ENCODE measurements around the gene DNAJB12.
"Not testable (repeated sequence)": the region's sequence is repeated elsewhere in the genome, so short reads cannot be mapped to it uniquely, and the experiment has no call there.

The DNAJB12 gene

DNA sequence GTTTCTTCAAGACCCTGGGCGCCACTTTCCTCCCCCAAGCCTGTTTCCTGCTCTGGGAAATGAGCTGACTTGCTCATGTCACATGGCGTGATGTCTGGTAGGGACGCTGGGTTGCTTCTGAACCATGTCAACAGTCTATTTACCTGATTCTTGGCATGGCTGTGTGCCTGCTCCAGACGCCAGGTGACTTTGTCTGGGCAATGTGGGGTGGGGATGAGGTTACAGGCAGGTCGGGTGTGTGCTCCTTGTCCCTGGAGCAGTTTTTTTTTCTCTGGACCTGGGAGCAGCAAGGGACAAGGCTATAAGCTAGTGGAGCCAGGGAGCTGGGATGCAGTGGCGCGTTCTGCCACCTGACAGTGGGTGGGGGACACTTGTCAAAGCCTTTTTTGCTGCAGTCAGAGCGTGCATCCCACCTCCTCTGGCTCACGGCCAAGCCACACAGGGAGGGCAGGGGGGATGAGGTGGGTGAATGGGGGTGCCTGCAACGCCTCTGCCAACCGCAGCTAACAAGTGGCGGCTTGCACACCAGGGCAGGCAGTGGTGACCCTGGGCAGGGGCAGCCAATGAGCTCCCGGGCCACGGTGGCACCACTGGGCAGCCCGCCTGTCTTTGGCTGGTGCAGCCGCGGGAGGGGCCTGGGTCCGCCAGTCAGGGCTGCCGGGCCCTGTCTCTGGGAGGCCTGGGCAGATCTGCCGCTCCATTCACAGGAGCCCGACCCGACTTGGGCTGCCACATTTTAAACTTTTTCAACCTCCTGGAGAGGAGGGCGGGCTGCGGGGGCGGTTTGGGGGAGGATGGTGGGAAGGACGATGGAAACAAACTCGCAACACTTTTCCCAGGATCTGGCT is 22.9 kb downstream of the DNAJB12 start:
- peak; percentile 81 for DNase-seq (ENCODE audit: low read depth, low spot score)

DNA sequence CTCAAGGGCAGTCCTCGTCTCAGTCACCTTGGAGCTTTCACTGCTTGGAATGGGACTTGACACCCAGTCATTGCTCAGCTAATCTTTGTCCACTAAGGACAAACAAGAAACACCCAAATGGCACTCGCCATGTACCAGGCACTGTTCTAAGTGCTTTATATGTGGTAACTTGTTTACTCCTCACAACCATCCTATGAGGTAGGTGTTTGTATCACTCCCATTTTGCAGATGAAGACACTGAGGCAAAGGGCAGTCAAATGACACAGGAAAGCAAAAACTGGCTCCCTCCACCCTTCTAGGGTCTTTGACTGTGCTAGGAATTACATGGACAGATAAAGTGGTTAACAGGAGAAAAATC is 24.7 kb downstream of the DNAJB12 start:
- DNase-seq (ENCODE audit: low read depth, low spot score): no peak

DNA sequence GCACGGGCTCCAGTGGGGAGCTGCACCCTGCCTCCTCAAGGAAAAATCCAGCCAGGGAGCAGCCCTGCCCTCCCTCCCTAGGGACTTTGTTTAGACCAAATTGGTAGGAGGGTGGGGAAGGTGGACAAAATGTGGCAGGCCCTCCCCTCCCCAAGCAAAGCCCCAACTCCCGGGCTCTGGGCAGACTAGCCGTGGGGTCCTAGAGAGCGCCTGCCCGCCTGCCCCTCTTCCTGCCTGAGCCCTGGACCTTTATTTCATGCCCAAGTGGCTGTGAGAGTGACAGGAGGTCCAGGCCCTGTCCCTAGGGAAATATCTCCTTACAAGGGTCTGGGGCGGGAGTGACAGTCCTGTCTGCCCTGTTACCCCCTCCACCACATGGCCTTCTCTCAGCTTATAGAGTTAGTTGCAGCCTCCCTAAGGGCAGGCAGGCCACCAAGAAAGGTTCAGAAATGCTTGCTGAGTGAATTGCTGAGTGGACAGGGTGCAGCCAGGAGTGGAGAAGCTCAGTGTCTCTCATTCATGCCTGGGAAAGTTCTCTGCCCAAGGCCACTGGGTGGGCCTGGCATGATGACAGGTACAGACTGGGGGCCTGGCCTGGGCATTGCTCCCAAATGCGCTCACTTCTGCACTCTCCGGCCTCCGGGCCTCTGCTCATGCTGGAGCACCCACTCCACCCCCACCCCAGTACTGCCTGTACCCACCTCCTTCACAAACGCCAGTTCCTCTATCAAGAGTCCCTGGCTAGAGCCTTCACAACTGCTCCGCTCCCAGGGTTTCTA is 25.2 kb downstream of the DNAJB12 start:
- no peak for DNase-seq (ENCODE audit: low read depth, low spot score)

DNA sequence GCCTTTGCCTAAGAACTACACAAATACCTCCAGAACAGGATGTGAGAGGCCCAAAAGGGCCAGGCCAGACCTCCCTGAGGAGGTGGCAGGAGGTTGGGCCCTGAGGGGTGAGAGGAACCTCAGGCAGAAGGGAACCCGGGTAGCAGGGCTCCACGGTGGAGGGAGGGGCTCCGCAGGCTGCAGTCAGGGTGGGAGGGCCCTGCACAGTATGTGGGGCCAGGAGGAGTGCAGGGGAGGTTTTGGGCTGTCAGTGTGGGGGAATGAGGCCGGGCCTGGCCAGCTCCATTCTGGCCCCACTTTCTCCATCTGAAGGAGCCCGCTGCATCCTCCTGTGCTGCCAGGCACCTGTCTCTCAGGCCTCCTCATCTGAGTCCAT is 25.9 kb downstream of the DNAJB12 start:
- no peak for DNase-seq (ENCODE audit: low read depth, low spot score)

DNA sequence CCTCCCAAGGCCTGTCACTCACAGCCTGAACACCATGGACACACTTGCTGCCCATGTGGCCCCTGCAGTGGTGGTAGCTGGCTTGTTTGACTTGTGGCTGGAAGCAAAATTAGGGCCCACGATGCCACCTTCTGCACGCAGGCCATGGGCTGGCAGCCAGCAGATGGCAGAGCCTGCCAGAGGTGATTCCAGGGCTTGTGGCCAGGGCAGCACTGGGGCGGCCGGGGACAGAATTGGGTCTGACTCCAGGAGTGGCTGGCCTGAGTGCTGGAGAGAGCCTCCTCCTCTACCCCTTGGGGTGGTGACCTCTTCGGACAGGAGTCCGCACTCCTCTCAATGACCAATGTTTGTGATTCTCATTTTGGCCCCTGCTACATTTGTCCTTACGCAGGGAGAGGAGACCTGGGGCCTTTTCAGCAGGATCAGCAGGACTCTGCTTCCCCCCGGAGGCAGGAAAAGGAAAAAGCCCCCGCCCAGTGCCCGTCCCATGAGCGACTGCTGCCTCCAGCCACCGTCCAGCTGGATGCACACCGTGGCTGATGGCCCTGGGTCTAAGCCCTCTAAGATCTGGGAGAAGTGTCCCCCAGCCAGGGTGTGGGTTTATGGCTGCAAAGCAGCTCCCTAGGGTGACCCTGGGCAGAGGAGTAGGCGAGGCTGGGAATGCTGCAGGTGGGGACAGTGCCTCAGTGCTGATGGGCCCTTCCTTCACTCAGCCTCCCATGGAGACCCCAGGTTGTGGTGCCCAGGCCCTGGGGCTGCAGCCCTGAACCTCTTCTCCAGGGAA is 26.5 kb downstream of the DNAJB12 start:
- DNase-seq (ENCODE audit: low read depth, low spot score): no peak

DNA sequence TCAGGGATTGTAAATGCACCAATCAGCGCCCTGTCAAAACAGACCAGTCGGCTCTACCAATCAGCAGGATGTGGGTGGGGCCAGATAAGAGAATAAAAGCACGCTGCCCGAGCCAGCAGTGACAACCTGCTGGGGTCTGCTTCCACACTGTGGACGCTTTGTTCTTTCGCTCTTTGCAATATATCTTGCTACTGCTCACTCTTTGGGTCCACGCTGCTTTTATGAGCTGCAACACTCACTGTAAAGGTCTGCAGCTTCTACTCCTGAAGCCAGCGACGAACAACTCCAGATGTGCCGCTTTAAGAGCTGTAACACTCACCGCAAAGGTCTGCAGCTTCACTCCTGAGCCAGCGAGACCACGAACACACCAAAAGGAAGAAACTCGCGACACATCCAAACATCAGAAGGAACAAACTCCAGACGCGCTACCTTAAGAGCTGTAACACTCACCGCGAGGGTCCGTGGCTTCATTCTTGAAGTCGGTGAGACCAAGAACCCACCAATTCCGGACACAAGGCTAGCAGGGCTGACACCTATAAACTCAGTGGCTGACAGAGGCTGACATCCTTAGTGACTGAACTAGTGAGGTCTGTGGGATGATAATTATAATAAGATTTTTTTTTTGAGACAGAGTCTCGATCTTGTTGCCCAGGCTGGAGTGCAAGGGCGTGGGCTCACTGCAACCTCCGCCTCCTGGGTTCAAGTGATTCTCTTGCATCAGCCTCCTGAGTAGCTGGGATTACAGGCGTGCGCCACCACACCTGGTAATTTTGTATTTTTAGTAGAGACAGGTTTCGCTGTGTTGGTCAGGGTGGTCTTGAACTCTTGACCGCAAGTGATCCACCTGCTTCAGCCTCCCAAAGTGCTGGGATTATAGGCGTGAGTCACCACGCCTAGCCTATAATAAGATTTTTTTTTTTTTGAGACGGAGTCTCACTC is 27.8 kb downstream of the DNAJB12 start:
- not testable (repeated sequence) for DNase-seq (ENCODE audit: low read depth, low spot score)

DNA sequence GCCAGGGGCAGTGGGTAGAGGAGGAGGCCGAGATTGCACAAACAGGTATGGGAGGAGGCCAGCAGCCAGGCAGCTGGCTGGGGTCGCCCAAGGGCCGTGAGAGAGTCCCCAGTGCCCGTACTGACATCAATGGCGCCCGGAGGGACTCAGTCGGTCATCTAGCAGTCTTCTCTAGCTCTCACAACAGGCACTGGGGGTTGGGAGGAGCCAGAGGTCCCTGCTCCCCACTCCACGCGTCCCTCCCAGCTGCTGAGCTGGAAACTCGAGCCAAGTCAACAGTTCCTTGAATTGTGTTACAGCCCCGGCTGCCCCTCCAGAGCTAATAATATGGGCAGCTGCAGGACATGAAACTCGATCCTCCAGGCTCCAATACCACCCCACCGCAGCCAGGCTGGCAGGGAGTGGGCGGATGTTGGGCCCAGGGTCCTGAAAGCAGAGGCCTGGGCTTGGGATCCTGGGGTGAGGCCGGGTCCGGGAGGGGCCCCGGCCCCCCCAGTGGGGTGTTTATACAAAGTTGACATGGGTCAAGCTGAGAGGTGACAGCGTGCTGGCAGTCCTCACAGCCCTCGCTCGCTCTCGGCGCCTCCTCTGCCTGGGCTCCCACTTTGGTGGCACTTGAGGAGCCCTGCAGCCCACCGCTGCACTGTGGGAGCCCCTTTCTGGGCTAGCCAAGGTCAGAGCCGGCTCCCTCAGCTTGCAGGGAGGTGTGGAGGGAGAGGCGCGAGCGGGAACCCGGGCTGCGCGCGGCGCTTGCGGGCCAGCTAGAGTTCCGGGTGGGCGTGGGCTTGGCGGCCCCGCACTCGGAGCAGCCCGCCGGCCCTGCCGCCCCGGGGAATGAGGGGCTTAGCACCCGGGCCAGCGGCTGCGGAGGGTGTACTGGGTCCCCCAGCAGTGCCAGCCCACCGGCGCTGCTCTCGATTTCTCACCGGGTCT is 29.2 kb downstream of the DNAJB12 start:
- DNase-seq (ENCODE audit: low read depth, low spot score): not testable (repeated sequence)

DNA sequence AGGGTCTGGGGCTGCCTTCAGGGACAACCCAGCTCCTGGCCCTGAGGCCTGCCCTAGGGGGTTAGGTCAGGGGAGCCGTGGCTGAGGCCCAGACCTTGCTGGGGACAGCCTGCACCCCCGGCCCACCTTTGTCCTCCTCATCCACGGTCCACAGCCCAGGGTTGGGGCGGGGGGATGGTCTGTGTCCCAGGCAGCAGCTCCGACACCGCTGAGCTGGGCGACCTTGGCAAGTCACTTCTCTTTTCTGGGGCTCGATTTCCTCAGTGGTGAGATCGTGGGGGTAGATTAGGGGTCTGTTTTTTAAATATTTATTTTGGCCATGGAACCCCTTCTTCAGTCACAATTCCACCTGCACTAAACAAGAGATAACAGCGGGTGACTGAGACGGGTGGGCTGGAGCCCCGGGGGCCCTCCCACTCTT is 30.9 kb downstream of the DNAJB12 start:
- DNase-seq (ENCODE audit: low read depth, low spot score): no peak

DNA sequence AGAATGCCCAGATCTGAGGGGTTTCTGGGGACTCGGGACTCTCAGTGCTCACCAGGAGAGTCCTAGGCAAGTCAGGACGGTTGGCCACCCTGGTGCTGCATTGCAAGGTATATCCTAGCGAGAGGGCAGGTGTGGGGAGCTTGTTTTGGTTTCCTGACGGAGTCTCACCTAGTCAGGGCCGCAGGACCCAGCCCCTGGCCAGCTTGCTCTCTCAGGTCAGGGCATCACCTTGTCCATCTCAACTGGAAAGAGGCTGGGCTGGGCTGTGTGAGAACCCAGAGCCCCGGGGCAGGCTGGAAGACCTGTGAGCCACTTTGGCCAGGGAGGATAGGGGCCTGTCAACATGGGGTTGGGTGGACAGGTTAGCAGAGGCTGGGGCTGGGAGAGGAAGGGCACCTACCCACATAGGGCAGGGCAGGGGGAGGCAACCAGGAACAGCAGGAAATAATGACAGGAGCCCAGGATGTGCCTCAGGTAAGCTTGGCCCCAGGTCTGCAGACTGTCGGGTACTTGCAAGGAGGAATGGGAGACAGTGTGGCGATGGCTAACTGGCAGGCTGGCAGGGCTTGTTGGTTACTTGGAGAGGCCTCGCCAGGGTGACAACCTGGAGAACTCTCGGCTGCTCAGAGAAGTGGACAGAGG is 31.5 kb downstream of the DNAJB12 start:
- DNase-seq (ENCODE audit: low read depth, low spot score): no peak

DNA sequence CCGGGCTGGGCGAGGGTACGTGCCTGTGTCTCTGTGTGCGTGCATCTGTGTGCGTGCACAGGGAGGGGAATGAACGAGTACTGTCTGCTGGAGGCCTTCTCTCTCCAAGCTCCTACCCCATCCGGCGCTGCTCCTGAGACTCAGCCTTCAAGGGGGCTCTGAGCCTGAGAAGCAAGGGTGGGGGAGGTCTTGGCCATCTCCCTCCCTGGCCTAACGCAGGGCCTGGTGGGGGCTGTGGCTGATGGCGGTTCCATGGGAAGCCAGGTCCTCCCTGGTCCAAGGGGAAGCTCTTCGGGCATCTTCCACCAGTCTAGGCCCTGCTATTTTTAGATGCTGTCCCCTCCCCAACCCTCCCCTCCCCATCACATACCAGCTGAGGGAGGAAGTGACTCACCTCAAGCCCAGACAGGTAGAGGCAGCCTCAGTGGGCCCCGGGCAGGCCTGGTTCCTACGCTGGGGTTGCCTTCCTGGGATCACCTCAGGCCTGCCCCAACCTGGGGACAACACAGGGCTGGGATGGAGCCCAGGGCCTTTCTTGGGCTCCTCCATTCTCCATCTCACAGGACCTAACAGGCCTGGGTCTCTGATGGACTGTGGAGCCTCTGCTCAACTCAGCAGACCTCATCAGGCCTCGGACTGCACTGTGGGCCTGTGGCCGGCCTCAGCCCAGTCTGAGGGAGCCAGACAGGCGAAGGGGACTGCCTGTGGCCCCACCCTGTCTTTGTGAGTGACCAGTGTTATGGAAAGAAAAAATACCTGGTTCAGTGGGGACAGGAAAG is 32.2 kb downstream of the DNAJB12 start:
- no peak for DNase-seq (ENCODE audit: low read depth, low spot score)

DNA sequence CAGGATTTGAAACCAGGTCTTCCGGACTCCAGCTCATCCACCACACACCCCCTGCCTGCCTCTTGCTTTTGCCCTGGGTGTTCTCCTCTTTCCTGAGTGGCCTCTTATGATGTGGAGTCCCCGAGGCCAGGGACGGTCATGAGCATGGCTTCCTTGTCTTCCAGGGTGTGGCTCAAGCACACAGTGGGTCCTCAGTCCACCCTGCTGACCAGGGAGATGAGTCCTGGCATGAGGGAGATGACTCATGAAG is 32.8 kb downstream of the DNAJB12 start:
- DNase-seq (ENCODE audit: low read depth, low spot score): no peak

DNA sequence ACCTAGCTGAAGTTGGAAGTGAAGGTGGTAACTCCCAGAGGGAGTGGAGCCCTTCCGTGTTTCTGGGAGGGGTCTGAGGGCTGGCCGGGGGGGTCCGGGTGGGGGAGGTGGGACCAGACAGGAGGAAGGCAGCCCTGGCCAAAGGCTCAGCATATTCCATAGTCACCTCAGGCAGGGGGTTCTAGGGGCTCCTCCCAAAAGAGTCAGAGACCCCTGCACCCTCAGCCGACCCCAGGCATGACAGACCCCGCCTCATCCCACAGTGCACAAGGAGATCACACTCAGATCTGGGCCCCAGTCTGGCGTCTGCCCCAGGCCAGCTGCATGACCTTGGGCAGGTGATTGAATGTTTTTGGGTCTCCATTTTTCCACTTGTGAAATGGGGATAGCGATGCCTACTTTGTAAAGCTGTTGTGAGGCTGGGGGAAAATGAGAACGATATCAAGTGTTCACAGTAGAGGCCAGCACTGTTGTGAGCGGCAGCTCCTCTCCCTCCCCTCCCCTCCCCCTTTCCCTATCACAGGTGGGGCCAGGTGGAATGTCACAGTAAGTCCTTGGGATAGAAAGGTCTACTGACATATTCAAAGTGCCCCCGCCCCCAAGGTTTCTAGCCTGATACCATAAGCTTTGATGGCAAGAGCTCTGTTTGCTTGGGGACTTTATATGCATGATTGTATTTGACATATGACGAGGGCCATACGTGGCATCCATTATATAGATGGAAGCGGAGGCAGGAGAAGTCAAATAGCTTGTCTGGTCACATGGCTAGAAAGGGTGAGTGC is 33.3 kb downstream of the DNAJB12 start:
- DNase-seq (ENCODE audit: low read depth, low spot score): no peak

DNA sequence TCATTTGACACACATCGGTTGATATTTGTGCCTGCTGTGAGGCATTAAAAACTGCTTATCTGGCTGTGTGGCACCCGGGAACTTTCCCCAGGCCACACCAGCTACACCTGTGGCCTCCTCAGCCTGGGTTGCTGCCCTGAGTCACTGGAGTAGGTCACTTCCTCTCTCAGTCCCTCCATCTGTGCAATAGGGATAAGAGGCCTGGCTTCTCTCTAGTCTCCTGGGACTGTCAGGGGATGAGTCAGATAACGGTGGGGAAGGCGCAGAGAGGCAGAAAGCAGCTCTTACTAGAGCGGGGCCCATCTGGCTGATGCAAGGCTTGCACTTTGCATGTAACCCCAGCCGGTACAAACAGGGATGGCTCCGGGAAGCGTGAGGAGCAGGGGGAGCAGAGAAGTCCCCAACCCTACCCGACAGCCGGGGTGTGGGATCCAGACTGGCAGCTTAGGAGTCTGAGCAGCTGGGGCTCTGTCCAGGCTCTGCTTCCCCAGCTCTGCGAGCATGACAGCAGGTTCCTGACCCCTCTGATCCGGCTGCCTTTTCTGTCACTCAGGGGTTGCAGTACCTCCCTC is 34.0 kb downstream of the DNAJB12 start:
- no peak for DNase-seq (ENCODE audit: low read depth, low spot score)

DNA sequence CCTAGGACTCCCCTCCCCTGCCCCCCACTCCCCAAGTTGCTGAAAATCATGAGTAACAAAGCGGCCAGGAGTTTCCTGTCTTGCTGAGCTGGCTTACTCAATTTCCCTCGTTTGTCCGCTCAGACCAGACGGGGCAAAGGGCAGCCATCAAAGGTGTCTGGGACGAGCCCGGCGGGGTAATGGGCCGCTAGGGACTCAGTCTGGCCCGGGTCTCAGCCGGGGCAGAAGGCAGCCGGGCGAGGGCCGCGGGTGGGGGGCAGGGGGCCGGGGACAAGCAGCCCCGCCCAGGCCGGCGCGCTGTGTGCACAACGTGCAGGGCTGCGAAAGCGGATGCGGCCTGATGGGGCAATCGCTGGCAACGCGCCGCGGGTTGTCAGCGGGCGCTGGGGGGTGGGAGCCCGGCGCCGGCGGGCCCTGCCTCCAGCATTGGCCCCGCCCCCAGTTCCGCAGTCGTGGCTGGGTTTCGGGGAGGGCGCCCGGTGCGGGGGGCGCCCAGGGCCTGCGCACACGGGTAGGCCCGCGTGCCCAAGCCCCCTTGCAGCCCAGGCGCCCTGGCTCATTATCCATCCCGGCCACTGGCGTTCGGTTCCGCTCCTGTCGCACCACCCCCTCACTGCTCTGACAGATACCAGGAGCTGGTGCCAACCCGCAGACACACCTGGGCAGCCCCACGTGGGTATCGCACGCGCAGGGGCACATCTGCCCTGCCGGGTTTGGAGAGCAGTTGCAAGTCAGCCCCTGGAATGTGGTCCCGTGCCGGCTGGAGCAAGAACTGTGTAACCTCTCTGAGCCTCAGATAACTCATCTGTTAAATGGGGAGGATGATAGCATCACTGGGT is 35.1 kb downstream of the DNAJB12 start:
- no peak for DNase-seq (ENCODE audit: low read depth, low spot score)

DNA sequence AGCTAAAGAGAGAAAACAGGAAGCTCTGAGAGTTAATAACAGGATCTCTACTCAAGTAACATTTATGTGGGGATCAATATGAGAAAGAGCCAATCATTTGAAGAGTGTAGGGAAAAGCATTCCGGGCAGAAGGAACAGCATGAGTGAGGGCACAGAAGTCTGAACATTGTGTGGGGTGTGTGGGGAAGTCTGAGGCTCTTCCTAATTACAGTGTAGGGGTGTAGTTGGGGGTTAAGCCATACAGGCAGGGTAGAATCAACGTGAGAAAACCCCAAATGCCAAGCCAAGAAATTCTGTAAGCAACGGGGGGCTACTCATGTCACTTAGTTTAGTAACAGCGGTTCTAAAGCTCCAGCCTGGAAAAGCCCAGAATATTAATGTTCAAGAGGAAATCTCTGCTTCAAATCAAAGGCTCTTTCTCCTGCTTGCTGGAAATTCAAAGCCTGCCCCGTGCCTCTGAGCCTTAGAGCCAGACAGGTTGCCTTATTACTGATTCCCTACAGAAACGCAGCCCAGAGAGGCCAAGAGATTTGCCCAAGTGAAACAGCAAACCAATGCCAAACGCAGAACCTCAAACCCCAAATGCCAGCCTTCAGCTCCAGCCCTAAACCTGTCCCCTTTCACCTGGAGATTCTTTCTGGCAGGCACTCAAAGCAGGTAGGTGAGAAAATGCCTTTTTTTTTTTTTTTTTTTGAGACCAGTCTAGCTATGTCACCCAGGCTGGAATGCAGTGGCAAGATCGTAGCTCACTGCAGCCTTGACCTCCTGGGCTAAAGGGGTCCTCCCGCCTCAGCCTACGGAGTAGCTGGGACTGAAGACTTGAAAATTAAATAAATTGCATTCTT is 36.1 kb downstream of the DNAJB12 start:
- DNase-seq (ENCODE audit: low read depth, low spot score): no peak
